HG02588 (cell line): Measurements from ENCODE around the gene ABI1.
A peak's percentile ranks its signal among the peaks of the same experiment; 100 is the strongest.

Experiments used
- ATAC-seq: cut with Tn5 transposase; IDR thresholded peaks from one replicate; pipeline ENCODE4 v1.9.1; 2021; ENCODE audit warnings: mild to moderate bottlenecking, moderate library complexity; ENCODE audit not compliant: unreplicated experiment

The ABI1 gene

DNA sequence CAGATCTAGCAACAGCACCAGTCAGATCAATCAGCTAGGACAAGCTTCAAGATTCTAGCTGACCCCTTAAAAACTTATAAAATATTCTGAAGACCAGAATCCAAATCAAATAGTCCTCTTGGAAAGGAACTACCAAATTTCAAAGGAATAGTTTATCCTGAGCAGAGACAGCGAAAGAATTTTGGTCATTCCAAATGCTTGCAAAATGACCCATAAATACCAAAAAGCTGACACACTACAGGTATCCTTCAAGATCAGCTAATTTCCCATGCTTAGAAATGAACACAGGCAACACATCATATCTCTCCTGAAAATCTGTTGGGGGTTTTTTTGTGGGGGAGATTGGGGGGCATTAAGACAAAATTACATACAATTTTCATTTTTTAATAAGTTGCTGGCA lies 84.5 kb downstream of the ABI1 start:
- no peak for ATAC-seq

DNA sequence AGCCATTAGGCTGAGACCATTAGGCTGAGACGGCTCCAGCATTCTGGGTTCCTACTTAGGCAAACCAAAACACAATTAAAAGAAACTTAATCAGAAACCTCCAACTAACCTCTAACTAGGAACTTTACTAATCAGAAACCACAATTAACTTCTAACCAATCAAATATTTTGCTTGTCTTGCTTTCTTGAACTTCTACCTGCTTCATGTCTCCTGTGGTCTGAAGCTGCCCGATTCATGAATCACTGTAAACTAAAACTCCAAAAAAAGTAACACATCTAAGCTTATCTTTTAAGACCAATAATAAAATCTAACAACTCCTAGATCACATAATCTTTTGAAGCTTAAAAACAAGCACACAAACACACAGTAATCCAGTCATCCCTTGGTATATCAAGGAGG lies 87.1 kb downstream of the ABI1 start:
- no peak for ATAC-seq

DNA sequence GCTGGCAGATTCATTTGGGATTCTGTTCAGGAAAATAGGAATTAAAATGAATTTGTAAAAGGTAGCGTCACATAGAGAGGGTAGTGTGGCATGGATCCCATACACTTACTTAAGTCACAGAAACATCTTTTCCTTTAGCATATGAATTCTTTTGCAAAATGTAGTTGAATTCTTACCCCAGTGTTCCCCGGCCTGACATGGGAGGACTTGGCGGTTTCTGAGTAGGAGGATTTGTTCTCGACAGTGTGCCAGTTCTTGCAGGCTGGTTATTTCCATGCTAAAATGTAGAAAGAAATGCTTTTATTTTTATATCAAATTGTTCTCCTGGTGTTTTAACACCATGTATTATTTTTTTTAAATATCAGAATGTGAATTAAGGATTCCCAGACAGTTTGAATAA lies 90.7 kb downstream of the ABI1 start:
- ATAC-seq, result no peak

DNA sequence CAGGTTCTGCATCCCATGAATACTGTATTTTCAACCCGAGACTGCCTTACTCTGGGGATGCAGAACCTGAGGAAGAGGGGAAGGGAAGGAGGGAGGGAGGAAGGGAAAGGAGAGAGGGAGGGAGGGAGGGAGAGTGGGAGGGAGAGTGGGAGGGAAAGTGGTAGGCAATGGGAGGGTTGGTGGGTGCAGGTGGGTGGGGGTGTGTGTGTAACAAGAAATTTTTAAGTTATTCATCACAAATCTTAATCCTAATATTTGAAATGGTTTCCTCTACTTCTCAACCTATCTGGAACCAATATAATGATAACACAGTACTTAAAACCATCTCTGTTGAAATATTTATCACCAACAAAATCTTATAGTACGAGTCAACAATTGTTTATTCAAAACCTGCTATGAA lies 95.2 kb downstream of the ABI1 start:
- no peak for ATAC-seq

DNA sequence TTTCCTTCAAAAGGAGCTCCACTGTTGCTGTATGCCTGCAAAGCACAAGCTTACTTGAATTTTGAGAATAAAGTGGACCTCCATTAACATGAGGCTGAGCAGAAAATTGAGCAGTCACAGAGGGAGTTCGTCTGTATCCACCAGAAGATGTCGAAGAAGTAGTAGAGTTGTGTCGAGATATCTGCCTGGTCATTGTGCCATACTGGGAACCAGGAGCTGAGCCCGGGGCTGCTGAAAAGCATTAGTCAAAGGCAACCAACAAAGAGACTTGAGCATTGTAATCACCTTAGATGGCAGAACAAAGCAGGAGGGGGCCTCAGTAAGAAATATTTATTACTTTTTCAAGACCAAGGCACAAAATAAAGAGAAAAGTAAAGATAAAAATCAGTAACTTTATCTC lies 101.8 kb downstream of the ABI1 start:
- ATAC-seq, result no peak

DNA sequence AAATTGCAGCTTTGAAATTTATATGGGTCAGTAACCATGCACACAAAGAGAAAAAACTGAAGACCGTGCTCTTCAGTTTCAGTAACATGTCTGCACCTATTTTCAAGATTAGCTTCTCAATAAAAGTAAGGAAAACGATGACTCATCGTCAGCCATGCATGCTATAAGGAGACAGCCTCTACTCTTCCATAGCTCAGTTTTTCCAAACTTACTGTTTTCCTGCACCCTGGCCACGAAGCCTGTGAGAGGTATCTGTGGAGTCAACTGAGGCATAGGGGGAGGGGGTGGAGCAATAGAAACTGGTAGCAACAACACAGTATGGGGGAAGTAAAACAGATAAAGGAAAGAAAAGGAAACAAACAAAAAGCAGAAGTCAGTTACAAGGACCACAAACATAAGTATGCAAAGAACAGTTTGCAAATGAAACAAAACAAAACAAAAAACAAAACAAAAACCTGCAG lies 105.3 kb downstream of the ABI1 start:
- ATAC-seq, result peak; percentile 96

DNA sequence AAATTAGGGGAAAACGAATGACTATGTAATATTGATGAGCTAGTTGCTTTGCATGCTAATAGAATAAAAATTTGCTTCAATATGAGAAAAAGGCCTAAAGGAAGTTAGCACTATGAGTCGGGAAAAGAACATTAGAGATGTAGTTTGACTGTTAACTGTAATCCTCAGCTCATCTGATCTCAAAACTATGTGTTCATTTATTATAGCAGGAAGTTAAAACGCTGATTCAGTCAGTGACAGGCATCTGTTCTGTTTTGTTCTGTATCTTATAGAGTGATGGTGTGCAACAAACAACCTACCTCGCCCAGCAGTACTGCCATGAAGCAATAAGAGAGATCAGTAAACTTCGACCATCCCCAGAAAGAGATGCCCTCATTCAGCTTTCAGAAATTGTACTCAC lies 114.7 kb downstream of the ABI1 start:
- ATAC-seq, result no peak

DNA sequence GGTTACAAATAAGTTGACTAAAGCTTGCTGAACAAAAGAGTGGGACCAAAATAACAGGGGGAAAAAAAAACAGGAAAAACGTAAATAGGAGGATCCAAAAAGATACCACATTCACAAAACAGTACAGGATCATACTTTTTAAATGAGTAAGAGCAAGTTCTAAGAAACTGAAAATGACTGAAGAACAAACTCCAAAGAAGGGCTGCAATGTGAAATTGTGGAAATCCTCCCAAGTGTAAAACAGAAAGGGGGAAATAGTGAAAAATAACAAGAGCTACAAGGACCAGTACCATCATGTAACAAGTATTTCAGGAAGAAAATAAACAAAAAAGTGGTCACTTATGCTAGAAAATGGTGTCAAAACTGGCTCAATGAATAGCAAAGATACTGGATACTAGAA lies 116.9 kb downstream of the ABI1 start:
- ATAC-seq, result no peak

DNA sequence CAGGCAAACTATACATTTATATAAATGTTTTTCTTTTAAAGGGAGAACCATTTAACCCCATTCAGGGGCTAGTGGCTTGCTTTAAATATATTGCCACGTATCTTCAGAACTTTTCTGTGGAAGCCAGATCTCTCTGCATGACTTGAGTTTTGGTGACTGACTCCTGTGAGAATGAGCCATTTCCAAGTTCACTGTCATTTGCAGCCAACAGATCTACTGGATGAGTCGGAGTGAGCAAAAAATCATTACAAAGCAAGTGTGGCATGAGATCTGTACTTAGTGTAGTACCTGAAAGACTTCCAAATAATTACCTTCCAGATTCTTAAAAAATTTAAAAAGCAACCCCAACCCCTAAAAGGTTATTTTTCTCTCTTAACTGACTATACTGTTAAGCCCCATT lies 117.7 kb downstream of the ABI1 start:
- no peak for ATAC-seq

DNA sequence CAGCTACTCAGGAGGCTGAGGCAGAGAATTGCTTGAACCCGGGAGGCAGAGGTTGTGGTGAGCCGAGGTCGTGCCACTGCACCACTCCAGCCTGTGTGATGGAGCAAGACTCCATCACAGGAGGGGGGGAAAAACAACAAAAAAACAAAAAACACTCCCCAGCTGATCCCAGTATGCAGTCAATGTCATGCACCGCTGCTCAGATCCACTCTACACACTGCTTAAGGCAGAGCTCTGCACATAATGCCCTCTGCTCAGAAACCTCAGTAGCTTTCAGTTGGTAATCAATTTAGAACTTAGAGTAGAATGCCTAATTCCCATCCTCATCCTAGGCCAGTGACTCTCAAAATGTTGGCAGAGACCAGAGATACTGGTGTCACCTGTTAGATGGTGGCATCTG lies 119.4 kb downstream of the ABI1 start:
- ATAC-seq, result no peak

DNA sequence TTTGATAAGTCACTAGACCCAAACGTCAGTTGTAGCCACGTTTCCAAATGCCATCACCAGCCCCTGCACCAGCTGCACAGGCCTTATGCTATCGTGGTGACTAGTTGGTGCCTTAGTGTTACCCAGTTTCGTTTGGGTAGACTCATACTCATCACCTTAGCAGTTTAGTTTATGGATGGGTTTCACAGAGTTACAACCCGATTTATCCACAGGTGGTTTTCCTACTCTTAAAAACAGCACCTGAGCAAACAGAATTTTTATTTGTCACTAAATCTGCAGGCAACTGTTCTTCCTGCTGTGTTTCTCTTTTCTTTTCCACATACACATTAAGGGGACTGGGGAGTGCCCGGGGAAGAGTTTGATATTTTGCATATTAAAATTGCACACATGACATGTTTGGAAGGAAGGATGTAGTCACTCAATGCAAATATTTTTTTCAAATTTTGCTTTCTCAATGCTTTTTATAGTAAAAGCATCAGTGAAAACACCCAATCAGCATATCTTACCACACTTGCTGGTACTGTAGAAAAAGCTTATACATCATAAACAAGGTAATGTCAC lies 121.6 kb downstream of the ABI1 start:
- peak; percentile 33 for ATAC-seq

DNA sequence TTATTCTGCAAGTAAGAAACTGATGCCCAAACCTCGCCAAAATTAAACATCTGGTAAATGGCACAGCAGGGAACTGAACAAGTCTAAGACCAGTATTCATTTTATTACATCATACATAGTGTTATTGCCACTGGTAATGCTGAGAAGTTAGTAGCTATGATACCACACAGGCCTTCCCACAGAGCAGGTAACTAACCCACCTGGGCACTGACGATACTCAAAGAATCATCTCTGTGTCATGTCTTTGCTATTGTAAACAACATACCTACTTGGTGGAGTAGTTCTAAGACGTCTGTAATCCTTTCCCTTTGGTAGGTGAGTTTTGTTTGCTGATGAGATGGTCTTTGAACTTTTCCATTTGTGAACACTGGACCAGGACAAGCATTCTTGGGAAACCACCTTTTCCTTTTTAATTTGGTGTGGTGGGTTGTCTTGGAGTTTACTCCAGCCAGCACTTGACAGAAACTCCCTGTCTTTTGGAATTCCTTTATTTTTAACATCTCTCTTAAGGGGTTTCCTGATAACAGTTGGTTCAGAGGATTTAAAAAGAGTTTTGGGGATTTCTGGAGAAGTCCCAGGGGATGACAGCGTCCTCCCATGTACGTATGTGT lies 122.4 kb downstream of the ABI1 start:
- no peak for ATAC-seq

DNA sequence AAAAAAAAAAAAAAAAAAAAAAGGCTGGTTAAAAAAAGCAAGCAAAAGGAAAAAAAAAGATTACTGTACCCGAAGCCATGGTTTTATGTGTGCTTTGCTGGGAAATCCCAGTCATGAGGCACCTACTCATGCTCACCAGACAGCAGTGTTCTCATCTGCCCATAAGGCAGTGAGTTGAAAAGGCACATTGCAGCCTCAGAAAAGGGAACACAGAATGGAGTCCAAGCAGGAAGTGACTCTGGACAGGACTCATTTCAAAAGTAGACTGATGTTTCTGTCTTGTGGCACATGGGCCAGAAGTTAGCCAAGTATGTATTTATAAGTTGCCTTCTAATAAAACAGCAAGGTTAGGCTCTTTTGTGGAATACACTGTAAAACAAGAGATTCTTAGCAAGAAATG lies 123.0 kb downstream of the ABI1 start:
- ATAC-seq, result peak; percentile 78

DNA sequence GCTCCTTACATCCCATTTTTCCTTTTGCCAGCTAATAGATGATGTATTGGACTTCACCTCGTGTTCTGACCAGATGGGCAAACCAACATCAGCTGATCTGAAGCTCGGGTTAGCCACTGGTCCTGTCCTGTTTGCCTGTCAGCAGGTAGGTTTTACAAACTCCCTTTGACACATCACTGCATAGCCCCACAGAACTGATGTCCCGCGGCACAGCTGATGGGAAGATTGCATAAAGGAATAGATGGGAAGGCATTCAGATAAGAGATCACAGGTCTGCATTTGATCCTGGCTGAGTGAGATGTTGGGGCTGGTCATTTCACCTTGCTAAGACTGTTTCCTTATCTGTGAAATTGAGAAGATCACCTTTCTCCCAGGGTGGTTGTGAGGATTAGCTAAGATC lies 125.3 kb downstream of the ABI1 start:
- ATAC-seq, result no peak

DNA sequence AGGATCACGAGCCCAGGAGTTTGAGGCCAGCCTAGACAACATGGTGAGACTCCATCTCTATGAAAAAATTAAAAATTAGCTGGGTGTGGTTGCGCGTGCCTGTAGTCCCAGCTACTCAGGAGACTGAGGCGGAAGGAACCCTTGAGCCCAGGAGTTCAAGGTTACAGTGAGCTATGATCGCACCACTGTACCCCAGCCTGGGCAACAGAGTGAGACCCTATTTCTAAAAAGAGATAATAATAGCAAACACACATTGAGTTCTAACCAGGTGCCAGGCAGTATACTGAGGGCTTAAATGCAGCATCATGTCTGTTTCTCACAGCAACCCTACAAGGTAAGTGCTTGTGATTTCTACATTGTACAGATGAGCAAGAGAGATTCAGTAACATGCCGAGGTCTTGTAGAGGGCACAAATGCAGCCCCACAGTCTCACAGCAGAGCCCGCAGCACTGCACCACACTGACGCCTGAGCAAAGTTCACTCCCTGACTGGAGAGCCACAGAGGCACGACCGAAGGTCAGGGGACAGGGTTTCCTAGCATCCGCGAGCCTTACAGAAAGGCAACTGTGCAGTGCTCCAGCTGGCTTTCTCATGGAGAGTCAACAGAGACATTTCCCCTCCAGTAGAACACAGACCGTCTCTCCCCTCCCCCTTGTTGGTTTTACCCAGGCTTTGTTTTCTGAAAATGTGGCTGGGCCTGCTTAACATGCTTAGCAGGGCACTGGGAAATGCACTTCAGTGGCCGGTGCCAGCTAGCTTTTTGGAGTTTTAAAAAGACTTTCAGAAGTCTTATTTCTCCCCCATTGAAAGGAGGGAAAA lies 126.8 kb downstream of the ABI1 start:
- no peak for ATAC-seq

DNA sequence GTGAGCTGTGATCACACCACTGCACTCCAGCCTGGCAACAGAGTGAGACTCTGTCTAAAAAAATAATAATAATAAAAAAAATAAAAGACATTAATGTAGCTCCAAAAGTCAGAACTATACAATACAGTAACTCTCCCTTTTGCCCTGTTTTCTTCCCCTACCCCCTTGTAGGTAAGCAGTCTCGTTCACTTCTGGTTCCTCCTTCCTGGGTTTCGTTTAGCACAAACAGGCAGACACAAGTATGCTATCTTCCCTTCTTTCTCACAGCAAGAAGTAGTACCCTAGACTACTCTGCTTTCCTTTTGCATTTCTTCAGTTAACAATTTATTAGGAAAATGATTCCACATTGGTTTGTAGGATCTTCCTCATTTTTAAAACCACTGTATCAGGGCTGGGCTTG lies 130.2 kb downstream of the ABI1 start:
- ATAC-seq, result no peak

DNA sequence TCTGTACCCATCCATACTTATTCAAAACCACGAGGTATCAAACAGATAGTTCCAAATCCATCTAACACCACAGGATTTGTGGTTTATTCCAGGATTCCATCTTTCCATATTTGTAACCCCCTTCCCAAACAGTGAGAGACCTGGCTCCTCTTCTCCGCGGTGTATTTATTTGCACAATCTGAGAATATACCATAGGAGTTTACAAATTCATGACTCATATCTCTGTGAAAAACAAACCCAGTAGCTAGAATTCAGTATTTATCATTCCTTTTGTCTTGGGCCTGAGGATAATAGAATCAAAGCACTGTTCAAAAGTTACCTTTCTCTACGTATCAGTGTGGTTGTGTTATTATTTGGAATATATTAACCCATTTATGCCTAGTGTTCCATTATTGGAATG lies 131.4 kb downstream of the ABI1 start:
- no peak for ATAC-seq

DNA sequence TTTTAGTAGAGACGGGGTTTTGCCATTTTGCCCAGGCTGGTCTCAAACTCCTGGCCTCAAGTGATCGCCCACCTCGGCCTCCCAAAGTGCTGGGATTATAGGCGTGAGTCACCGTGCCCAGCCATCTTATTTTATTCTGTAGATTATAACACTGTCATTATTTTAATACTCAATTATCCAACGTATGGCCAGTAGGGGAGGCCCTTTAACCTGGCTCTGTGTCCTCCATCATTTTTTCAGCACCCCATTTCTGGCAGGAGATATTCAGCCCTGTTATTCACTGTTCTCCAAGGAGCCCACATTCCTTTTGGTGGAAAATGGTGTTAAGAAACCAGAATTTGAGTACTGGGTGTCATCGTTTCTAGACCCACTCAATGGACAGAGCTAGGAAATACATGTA lies 131.8 kb downstream of the ABI1 start:
- no peak for ATAC-seq

DNA sequence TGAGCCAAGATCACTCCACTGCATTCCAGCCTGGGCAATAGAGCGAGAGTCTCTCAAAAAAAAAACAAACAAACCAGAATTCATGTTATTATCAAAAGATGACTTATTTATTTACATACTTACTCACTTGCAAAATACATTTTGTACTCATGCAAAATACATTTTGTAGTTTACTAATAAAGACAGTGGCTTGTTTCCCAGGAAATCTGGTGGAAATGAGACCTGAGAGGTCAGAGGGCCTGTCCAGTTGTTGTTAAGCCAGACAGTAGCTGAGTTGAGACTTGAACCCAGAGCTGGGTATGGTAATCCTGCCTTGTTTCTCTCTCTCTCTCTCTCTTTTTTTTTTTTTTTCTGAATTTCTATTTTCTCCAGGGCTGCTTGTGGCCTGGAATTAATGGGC lies 133.8 kb downstream of the ABI1 start:
- ATAC-seq, result no peak

DNA sequence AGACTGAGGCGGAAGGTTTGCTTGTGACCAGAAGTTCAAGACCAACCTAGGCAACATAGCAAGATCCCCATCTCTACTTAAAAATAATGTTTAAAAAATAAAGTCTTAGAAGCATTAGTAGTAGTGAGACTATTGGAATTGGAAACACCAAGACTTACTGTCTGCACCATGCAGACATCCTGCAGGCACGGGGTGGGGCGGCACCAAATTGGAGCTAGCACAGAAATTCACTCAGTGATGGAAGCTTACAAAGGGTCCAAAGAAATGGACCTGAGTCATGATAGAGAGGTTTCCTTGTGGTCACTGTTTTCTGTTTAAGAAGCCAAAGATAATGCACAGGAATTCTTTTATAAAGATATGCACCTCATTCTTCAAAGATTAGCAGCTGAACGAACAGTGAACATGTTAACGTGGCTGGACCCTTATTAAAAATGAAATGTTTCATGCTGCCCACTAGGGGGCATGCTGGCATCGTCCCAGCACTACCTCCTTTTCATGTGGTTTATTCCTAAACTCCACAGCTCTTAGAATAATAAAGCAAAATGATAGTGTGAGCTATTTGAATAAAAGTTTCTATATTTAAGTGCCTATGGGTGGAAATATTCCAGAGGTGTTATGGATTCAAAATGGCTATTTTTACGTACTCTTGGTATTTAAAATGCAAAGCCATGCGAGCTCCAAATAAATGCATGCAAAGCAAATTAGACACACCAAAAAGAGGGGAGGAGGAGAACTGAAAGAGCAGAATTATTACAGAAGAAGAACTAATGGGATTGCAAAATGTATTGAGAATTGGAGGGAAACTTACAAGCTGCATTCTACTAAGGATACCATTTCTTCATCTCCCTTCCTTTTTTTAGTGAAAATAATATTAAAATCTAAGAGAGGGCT lies 134.7 kb downstream of the ABI1 start:
- ATAC-seq, result no peak

DNA sequence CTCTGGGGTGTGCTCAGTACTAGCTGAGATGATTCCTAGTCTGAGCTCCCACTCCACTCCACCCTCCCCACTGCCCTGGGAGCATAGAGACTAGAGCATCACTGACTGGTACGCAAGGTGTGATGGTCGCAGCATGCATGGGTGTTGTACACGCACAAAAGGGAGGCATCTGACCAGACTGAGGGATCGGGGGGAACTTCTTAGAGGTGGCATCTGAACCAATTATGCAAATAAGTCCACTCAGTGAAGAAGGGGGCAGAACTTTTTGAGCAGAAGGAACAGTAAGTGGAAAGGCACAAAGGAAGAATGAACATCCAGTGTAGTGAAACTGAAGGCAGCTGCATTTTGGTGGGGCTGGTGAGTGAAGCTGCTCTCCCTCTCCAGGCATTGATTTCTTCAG lies 137.7 kb downstream of the ABI1 start:
- ATAC-seq, result no peak
